ENCODE data around the gene KLHL29. TPM values are rescaled to one million over a fixed set of nuclear protein-coding genes. Genes with fewer than 3 reads are reported as not detected.

The KLHL29 gene
- total RNA-seq, 4 donors from 2014 or later, result 2.2 to 3.3 (median 2.7) TPM

DNA sequence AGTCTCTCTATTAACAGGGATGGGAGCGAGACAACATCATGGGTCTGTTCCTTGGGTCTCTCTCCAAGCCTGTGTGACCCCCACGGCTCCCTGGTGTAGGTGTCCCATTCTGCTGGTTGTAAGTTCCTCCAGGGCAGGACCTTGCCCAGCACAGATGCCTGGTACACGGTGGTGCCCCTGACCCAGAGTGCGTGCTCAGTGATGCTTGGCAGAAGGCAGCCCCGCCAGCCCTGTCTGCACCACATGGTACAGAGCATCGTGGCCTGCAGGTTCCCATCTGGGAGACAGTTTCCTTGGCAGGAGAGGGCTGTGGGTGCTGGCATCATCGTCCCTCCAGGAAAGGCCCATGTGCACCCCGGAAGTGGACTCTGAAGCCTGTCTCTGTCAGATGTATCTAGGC lies 249.0 kb downstream of the KLHL29 start:
- Histone ChIP-seq H3K9me3 (no peaks in the 10 kb centered on the region), H3K4me1 (no peaks in the 10 kb centered on the region), H3K27me3 (no peaks in the 10 kb centered on the region), H3K36me3 (no peaks in the 10 kb centered on the region), H3K27ac (no peak overlapping the region), H3K4me3 (replicated peaks in 1 of 3) (no peak overlapping the region)
- no peak for DNase-seq
- TF ChIP-seq, protein P1, sequence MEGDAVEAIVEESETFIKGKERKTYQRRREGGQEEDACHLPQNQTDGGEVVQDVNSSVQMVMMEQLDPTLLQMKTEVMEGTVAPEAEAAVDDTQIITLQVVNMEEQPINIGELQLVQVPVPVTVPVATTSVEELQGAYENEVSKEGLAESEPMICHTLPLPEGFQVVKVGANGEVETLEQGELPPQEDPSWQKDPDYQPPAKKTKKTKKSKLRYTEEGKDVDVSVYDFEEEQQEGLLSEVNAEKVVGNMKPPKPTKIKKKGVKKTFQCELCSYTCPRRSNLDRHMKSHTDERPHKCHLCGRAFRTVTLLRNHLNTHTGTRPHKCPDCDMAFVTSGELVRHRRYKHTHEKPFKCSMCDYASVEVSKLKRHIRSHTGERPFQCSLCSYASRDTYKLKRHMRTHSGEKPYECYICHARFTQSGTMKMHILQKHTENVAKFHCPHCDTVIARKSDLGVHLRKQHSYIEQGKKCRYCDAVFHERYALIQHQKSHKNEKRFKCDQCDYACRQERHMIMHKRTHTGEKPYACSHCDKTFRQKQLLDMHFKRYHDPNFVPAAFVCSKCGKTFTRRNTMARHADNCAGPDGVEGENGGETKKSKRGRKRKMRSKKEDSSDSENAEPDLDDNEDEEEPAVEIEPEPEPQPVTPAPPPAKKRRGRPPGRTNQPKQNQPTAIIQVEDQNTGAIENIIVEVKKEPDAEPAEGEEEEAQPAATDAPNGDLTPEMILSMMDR (IDR thresholded peaks at IDR 0.05), result no peak
- TF ChIP-seq POLR2A (IDR thresholded peaks at IDR 0.05), result no peak
- WGBS, 2 donors, result 92 to 98% methylated on average over 7 to 8 of the region's 8 CpGs
- intact Hi-C loops (cut with DNase I), result no loop called here

DNA sequence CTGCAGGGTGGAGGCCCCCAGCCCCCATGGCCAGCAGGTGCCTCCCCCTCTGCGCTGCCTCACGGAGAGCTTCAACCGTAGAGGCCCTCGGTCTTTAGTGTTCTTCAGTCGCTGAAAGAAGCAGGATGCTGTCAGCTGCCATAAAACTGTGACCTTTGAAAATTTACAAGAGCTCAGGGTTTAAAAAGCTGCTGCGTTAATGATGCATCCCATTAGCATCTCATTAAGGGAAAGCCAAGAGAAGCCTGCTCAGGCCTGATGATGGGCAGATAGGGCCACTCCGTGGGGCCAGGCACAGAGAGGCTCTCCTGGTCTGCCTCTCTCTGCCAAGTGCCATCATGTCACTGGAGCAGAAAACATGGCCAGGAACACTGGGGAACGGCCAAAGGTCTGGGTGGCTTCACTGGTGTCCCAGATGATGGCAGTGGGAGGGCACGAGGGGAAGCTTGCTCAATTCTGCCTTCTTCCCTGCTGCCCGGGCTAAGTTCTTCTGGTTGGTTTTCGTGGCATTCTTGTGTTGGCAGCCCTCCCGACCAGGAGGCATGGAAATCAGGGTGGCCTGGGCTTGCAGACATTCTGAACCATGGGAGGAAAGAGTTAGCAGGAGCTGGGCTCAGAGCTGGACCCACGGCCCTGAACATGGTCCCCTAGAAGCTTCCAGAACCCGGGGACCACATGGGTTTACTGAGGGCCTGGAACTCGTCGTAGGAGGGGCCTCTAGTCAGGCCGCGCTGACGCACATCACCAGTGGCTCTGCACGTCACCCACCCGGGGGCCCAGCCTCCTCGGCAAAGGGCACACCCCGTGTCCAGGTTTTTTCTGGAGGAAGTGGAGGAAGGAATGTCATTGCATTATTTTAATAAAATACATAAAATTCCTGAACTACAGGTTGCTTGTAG lies 250.7 kb downstream of the KLHL29 start:
- H3K27ac ChIP-seq, result no peak overlapping the region
- 91 to 95% methylated on average over 20 to 23 of the region's 23 CpGs for WGBS, 2 donors
- no peak for TF ChIP-seq POLR2A (IDR thresholded peaks at IDR 0.05)
- TF ChIP-seq, protein P1 (IDR thresholded peaks at IDR 0.05), result no peak

DNA sequence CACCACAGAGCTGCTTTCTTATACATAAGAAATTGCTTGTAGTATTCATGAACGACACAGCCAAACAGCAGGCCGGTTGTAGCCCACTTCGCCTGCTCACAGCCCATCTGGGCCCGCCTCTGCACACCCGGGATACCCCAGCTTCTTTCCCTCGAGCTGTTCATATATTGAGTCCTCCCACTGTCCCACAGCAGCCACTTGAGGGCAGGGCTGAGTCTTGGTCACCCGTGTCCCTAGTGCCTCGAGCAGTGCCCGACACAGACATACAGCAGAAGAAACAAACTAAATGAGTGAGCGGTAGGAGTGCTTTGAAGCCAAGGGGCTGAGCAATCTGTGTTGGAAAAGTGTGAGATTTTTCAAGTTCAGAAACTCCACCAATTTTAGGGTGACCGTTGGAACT lies 251.4 kb downstream of the KLHL29 start:
- TF ChIP-seq POLR2A (IDR thresholded peaks at IDR 0.05), result no peak
- TF ChIP-seq, protein P1 (IDR thresholded peaks at IDR 0.05), result no peak
- intact Hi-C loops (cut with DNase I), result no loop called here
- H3K9me3 ChIP-seq, result no peaks in the 10 kb centered on the region
- 63 to 72% methylated on average over 11 of the region's 11 CpGs for WGBS, 2 donors
- no peaks in the 10 kb centered on the region for H3K27me3 ChIP-seq
- H3K36me3 ChIP-seq, result no peaks in the 10 kb centered on the region
- peak overlapping the region in 1 of 3 donors; percentile 8 for H3K27ac ChIP-seq
- DNase-seq, result peak; percentile 35 to 42
- H3K4me1 ChIP-seq, result no peaks in the 10 kb centered on the region
- H3K4me3 ChIP-seq (replicated peaks in 1 of 3), result no peak overlapping the region

More for the DNA sequence above, 250.7 kb downstream of the KLHL29 start:
- Histone ChIP-seq H3K9me3 (no peaks in the 10 kb centered on the region), H3K27me3 (no peaks in the 10 kb centered on the region), H3K36me3 (no peaks in the 10 kb centered on the region), H3K4me3 (replicated peaks in 1 of 3) (no peak overlapping the region), H3K4me1 (no peaks in the 10 kb centered on the region)
- no peak for DNase-seq
- intact Hi-C loops (cut with DNase I), result no loop called here

DNA sequence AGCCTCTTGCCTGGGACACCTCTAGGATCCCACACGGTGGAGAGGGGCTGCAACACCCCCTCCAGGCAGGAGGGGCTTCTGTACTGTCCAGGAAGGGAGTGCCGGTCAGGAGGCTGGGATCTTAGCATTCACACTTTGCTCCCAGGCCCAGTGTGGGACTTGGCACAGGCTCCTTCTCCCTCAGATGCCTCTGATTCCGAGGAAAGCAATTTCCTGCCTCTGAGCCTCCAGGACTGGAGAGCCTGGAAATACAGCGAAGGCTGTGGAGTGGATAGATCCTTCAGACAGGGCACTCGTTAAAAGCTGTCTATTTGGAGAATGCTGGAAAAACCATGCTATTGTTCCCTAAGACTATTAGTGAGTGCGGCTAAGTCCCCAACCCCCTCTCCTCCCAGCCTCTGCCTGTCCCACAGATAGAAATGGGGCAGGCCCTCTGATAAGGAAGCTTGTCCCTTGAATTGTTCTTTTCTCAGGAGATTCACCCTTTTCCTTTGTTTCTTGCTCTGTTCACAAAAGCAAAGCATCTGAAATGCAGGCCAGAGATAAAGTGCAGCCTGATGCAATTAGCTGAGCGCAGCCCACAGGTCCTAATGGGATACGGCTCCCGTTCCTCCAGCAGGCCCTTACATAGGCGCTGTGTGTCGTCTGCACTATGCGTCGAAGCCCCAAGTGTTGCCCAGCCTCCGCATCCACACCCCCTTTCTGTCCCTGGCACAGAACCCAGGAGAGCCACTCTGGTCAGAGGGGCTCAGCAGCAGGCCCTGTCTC lies 252.2 kb downstream of the KLHL29 start:
- no peaks in the 10 kb centered on the region for H3K4me1 ChIP-seq
- intact Hi-C loops (cut with DNase I), result no loop called here
- DNase-seq, result no peak
- WGBS, 2 donors, result 63 to 74% methylated on average over 13 to 14 of the region's 14 CpGs
- peak overlapping the region in 1 of 3 donors; percentile 8 for H3K27ac ChIP-seq
- no peaks in the 10 kb centered on the region for H3K27me3 ChIP-seq
- no peak for TF ChIP-seq POLR2A (IDR thresholded peaks at IDR 0.05)
- TF ChIP-seq, protein P1 (IDR thresholded peaks at IDR 0.05), result no peak
- H3K36me3 ChIP-seq, result no peaks in the 10 kb centered on the region
- no peaks in the 10 kb centered on the region for H3K9me3 ChIP-seq
- H3K4me3 ChIP-seq (replicated peaks in 1 of 3), result no peak overlapping the region

Data from thyroid gland (tissue), 4 donors.